HFFc6 (cell line): Measurements from ENCODE around the gene FSTL5. TPM values are rescaled to one million over a fixed set of nuclear protein-coding genes. Genes with fewer than 3 reads are reported as not detected.

Source experiments
- DNase-seq: peaks from one replicate; pipeline ENCODE4 v3.0.0-alpha.2; 2018
- H3K27ac Mint-ChIP-seq: 2 replicates; pipeline ENCODE4 v1.8.0; 2020; ENCODE audit warnings: mild to moderate bottlenecking, mixed read lengths
- H3K27me3 Mint-ChIP-seq: 2 replicates; pipeline ENCODE4 v1.8.0; 2021; ENCODE audit warnings: mild to moderate bottlenecking, moderate library complexity, mixed read lengths; ENCODE audit not compliant: insufficient read depth
- H3K36me3 Mint-ChIP-seq: 2 replicates; pipeline ENCODE4 v1.8.0; 2021; ENCODE audit warnings: low read depth, mixed read lengths
- H3K4me1 Mint-ChIP-seq: 2 replicates; pipeline ENCODE4 v1.8.0; 2020; ENCODE audit warnings: low read depth, mixed read lengths
- H3K4me3 Mint-ChIP-seq: 2 replicates; pipeline ENCODE4 v1.8.0; 2020; ENCODE audit warnings: mild to moderate bottlenecking, moderate library complexity, mixed read lengths
- H3K9me3 Mint-ChIP-seq: 2 replicates; pipeline ENCODE4 v1.8.0; 2020; ENCODE audit warnings: mild to moderate bottlenecking, mixed read lengths
- CTCF ChIP-seq: fragments of 200-600 bp; sonication (generic); IDR thresholded peaks from 2 replicates; pipeline ENCODE4 v1.5.0; 2021; ENCODE audit warnings: antibody characterized with exemption, mild to moderate bottlenecking
- total RNA-seq, 6 experiments: library from RNA; stranded (reverse); fragmentation: NEBNext Ultra II Directional; extraction: Animal tissue kit (Norgen Biotek cat#: 25700); gene quantifications; 2 replicates in 1 of 6; 3 replicates in 5 of 6; pipeline ENCODE4 v1.2.3, GENCODE V29; 2021

FSTL5 gene
- total RNA-seq, 6 experiments from 2014 or later, result not detected

- H3K4me3 Mint-ChIP-seq, result no peak overlapping the region
- TF ChIP-seq CTCF, result no peak
- DNase-seq, result no peak
- H3K9me3 Mint-ChIP-seq, result peaks cover 4% of the 10 kb centered on the region
- H3K27ac Mint-ChIP-seq, result no peak overlapping the region
- H3K4me1 Mint-ChIP-seq, result no peaks in the 10 kb centered on the region
- H3K36me3 Mint-ChIP-seq, result no peaks in the 10 kb centered on the region
- H3K27me3 Mint-ChIP-seq, result no peaks in the 10 kb centered on the region
These were observed 244.2 kb downstream of the FSTL5 start for GRCh38 chr4:161919442-161920220.

GRCh38 chr4:161916035-161916434 is 247.8 kb downstream of the FSTL5 start:
- Mint-ChIP-seq H3K9me3 (peaks cover 18% of the 10 kb centered on the region), H3K27ac (no peak overlapping the region), H3K4me1 (no peaks in the 10 kb centered on the region), H3K27me3 (no peaks in the 10 kb centered on the region), H3K36me3 (peaks cover 5% of the 10 kb centered on the region; the same call in 1 of the 2 replicates), H3K4me3 (no peak overlapping the region)
- no peak for DNase-seq
- TF ChIP-seq CTCF, result no peak

- H3K27me3 Mint-ChIP-seq, result no peaks in the 10 kb centered on the region
- peaks cover 23% of the 10 kb centered on the region for H3K9me3 Mint-ChIP-seq
- no peak overlapping the region for H3K4me3 Mint-ChIP-seq
- no peak for DNase-seq
- H3K36me3 Mint-ChIP-seq, result peaks cover 3% of the 10 kb centered on the region; the same call in 1 of the 2 replicates
- H3K27ac Mint-ChIP-seq, result no peak overlapping the region
- no peaks in the 10 kb centered on the region for H3K4me1 Mint-ChIP-seq
- TF ChIP-seq CTCF, result no peak
These were observed 256.2 kb downstream of the FSTL5 start for GRCh38 chr4:161907590-161907955.

- H3K27me3 Mint-ChIP-seq, result no peaks in the 10 kb centered on the region
- no peak overlapping the region for H3K27ac Mint-ChIP-seq
- H3K9me3 Mint-ChIP-seq, result peaks cover 20% of the 10 kb centered on the region
- no peak for TF ChIP-seq CTCF
- no peaks in the 10 kb centered on the region for H3K4me1 Mint-ChIP-seq
- H3K36me3 Mint-ChIP-seq, result no peaks in the 10 kb centered on the region
- no peak overlapping the region for H3K4me3 Mint-ChIP-seq
- DNase-seq, result no peak
These were observed 256.8 kb downstream of the FSTL5 start for GRCh38 chr4:161906836-161907589.

GRCh38 chr4:161900110-161900509 is 263.7 kb downstream of the FSTL5 start:
- Mint-ChIP-seq H3K9me3 (peaks cover 19% of the 10 kb centered on the region), H3K4me1 (no peaks in the 10 kb centered on the region), H3K27ac (no peak overlapping the region), H3K36me3 (no peaks in the 10 kb centered on the region), H3K27me3 (no peaks in the 10 kb centered on the region), H3K4me3 (no peak overlapping the region)
- DNase-seq, result no peak
- no peak for TF ChIP-seq CTCF
